Right cardiac atrium (tissue), 5 donors: ENCODE measurements around the gene CRIM1. TPM values are rescaled to one million over a fixed set of nuclear protein-coding genes. Genes with fewer than 3 reads are reported as not detected.
A peak's percentile ranks its signal among the peaks of the same experiment; 100 is the strongest.

Experiments used
- ATAC-seq, 2 donors: fragments of 200-7000 bp; cut with Tn5 transposase; one replicate each; pipeline versions ENCODE4 v1.8.0 to v1.9.1; 2020; ENCODE audit warnings: moderate library complexity in 2 of 2, mild to moderate bottlenecking in 1 of 2
- DNase-seq, 3 donors: peaks; one replicate each; pipeline ENCODE4 v3.0.0-alpha.2; 2020
- H3K27ac ChIP-seq: one replicate; pipeline ENCODE4 v1.5.1; 2013; ENCODE audit warnings: mild to moderate bottlenecking, low read length, control low read depth, moderate library complexity
- H3K27me3 ChIP-seq: one replicate; pipeline ENCODE4 v1.6.1; 2013; ENCODE audit not compliant: control insufficient read depth, insufficient read depth
- H3K4me1 ChIP-seq: one replicate; pipeline ENCODE4 v1.6.1; 2013; ENCODE audit warnings: low read length; ENCODE audit not compliant: control insufficient read depth, insufficient read depth
- H3K4me3 ChIP-seq: one replicate; pipeline ENCODE4 v1.5.1; 2013; ENCODE audit warnings: low read length, control low read depth
- H3K9me3 ChIP-seq: one replicate; pipeline ENCODE4 v1.6.1; 2013; ENCODE audit warnings: low read length; ENCODE audit not compliant: control insufficient read depth
- WGBS: extraction: QIAGEN DNeasy Blood & Tissue Kit; methylation state at CpG from one replicate; pipeline ENCODE4 v1.1.7; 2013; 5-methylcytosine and 5-hydroxymethylcytosine counted together
- intact Hi-C, 4 donors: fragments of 100-400 bp; cut with DNase I; formaldehyde crosslinking; loops; one replicate each; pipeline versions ENCODE4 v1.11.0 to v1.14.0; 2022 to 2023
- polyA plus RNA-seq: library from polyadenylated mRNA; stranded (reverse); fragments of 200-250 nt; gene quantifications from one replicate; pipeline ENCODE4 v1.2.3, GENCODE V29; 2013
- total RNA-seq, 4 donors: library from RNA; stranded (reverse); fragmentation: NEBNext Ultra II Directional; extraction: Animal tissue kit (Norgen Biotek cat#: 25700); gene quantifications; one replicate each; pipeline ENCODE4 v1.2.1, GENCODE V29; 2021
- donor health status: healthy with polysubstance abuse.
- donor health status: DM: no; HTN: yes; CAD: no.
- donor health status: DM: no; HTN: no; CAD: no.
- donor health status: DM: no; HTN: yes; CAD: no; lungs with severe emphysema.
- donor health status: DM: yes; HTN: yes; CAD: no.

CRIM1 gene
- total and polyA plus RNA-seq, 5 donors: 10.5 to 34.0 (median 27.7) TPM

GRCh38 chr2:36410681-36411080, 55.1 kb downstream of the CRIM1 start:
- Histone ChIP-seq H3K4me3 (no peak overlapping the region), H3K27ac (peak overlapping the region; percentile 86), H3K9me3 (no peaks in the 10 kb centered on the region), H3K27me3 (no peaks in the 10 kb centered on the region), H3K4me1 (peaks cover 8% of the 10 kb centered on the region)
- DNase-seq (no peak), ATAC-seq (no peak)
- intact Hi-C loops: loop anchor here in 1 of 4 donors (5.0 to 10.0 kb wide), 2 partner anchors 53 to 54 kb away; partner anchors contain the start of gene CRIM1
- WGBS: 51% methylated on average over 4 of the region's 4 CpGs

GRCh38 chr2:36411962-36412444, 56.4 kb downstream of the CRIM1 start:
- intact Hi-C loops: loop anchor here in 1 of 4 donors (5.0 to 10.0 kb wide), 2 partner anchors 53 to 55 kb away; partner anchors contain the start of gene CRIM1

DNA sequence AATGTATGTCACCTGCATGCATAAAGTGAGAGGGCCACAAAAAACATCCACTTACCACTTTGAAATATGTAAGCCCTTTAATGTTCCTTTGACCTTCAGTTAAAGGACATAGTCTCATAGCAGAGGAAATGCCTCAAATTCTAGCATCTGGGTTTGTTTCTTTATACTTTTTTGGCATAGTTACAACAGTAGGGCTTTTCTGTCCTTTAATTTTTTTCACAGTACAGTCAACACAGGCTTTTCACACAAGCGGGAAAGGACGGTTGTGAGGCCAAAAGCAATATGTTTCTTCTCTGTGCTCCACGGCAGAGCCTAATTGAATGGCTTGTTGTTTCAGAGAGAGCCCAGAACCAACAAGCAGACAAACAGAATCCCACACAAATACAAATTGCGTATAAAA, 57.6 kb downstream of the CRIM1 start:
- H3K27ac ChIP-seq: no peak overlapping the region
- DNase-seq (no peak), ATAC-seq (peak; percentile 53 to 59)
- intact Hi-C loops: loop anchor here in 1 of 4 donors (5.0 to 10.0 kb wide), 2 partner anchors 52 to 56 kb away; partner anchors contain the start of gene CRIM1
- WGBS: 41% methylated on average over 4 of the region's 4 CpGs
- H3K27me3 ChIP-seq: no peaks in the 10 kb centered on the region
- H3K4me1 ChIP-seq: peaks cover 12% of the 10 kb centered on the region
- H3K9me3 ChIP-seq: no peaks in the 10 kb centered on the region
- H3K4me3 ChIP-seq: no peak overlapping the region

More at GRCh38 chr2:36411962-36412444, 56.4 kb downstream of the CRIM1 start:
- WGBS: 53% methylated on average over 11 of the region's 11 CpGs
- Histone ChIP-seq H3K9me3 (no peaks in the 10 kb centered on the region), H3K27ac (peak overlapping the region; percentile 33), H3K4me1 (peaks cover 12% of the 10 kb centered on the region), H3K27me3 (no peaks in the 10 kb centered on the region), H3K4me3 (no peak overlapping the region)
- ATAC-seq (peak in 1 of 2 donors; percentile 72), DNase-seq (no peak)

DNA sequence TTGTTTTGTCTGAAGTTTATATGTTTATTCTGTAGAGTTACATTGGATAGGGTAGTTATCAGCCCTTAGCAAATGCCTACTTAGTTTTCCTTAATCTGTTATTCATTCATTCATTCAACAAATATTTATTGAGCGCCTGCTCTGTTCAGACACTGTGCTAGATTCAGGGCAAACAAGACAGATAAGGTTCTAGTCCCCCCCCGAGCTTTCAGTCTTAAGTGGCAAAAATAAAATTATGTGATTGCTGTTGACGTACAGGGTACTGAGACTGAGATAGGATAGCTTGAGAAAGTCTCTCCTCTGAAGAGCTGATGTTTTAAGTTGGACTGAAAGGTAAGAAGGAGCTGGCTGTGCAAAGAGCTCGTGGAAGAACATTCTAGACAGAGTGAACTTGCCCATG, 58.7 kb downstream of the CRIM1 start:
- 90% methylated on average over 4 of the region's 4 CpGs for WGBS
- intact Hi-C loops: loop anchor here in 1 of 4 donors (5.0 to 10.0 kb wide), 2 partner anchors 50 to 57 kb away; partner anchors contain the start of gene CRIM1
- ATAC-seq: no peak
- Histone ChIP-seq H3K4me3 (no peak overlapping the region), H3K9me3 (no peaks in the 10 kb centered on the region), H3K4me1 (peaks cover 12% of the 10 kb centered on the region), H3K27ac (no peak overlapping the region), H3K27me3 (no peaks in the 10 kb centered on the region)
- no peak for DNase-seq

GRCh38 chr2:36415381-36416022, 59.9 kb downstream of the CRIM1 start:
- H3K27ac ChIP-seq: no peak overlapping the region
- H3K4me1 ChIP-seq: peaks cover 15% of the 10 kb centered on the region
- no peak overlapping the region for H3K4me3 ChIP-seq
- DNase-seq (no peak), ATAC-seq (peak in 1 of 2 donors; percentile 12)
- H3K27me3 ChIP-seq: no peaks in the 10 kb centered on the region
- H3K9me3 ChIP-seq: no peaks in the 10 kb centered on the region
- 40% methylated on average over 6 of the region's 6 CpGs for WGBS
- intact Hi-C loops: loop anchor here in 2 of 4 donors (5.0 to 10.0 kb wide), 2 partner anchors 47 to 49 kb away; no protein-coding TSS in a partner anchor

DNA sequence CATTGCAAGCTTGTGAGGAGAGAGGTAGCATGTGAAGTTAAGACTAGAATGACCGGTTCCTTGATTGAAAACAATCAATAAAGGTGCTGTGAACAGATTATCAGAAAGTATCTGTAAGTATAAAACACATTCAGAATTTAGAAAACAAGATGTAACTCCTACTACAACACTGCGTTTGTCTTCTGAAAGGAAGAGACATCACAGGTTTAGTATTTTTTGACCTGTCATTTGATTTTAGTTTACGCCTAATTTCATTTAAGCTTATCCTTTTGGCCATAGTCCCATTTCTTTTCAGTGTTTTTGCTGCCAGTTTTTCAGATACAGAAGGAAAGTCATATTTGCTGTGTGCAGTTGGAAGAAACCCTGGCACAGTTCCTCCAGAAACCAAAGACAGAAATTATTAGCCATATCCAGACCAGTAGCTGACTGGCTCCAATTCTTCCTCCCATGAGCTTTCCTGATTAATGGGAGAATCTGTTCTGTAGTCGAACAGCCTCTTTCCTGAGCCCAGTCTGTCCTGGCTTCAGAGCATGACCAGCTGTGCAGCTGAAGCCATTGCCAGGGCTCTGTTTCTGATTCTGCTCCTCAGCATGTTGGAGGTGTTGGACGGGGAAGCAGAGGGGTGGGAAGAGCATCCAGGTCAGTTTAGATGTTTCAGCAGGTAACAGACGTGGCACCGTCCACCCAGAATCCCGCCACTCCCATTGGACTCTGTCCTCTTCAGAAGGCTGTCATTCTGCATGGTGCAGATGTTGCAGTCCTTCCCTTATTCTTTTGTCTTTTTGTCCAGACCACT, 61.0 kb downstream of the CRIM1 start:
- Histone ChIP-seq H3K9me3 (no peaks in the 10 kb centered on the region), H3K27me3 (no peaks in the 10 kb centered on the region), H3K27ac (no peak overlapping the region), H3K4me3 (no peak overlapping the region), H3K4me1 (peaks cover 15% of the 10 kb centered on the region)
- ATAC-seq (peak; percentile 57 to 88), DNase-seq (peak; percentile 50 to 79 (median 70))
- intact Hi-C loops: loop anchor here in 2 of 4 donors (5.0 to 10.0 kb wide), 2 partner anchors 46 to 48 kb away; no protein-coding TSS in a partner anchor
- 57% methylated on average over 8 of the region's 8 CpGs for WGBS

DNA sequence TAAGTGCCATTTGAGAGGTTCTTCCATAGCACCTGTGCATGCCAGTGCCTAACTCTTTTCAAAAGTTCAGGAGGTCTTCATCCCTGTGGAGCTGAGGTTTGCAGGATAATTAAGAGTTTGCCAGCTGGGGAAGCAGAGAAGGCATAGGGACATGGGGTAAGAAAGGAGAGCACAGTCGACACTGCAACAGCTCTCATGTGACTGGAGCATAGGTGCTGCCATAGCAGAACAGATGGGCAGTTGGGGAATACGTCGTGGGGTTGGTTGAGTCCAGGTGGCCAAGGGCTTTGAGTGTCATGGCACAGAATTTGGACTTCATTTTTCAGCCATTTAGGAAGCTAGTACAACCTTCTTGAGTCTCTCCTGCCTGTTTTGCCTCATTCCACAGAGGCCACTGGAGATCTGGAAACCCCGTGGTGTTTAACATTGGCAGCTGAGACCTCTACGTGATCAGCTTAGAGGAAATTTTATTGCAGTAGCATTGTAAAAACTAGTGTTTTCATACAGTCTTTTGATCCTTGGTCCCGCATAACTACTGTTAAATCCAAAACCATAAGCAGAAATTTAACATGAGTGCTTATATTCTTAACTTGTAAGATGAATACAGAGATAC, 65.1 kb downstream of the CRIM1 start:
- H3K4me1 ChIP-seq: peaks cover 8% of the 10 kb centered on the region
- ATAC-seq: no peak
- no peaks in the 10 kb centered on the region for H3K27me3 ChIP-seq
- H3K27ac ChIP-seq: no peak overlapping the region
- WGBS: 91% methylated on average over 6 of the region's 6 CpGs
- H3K9me3 ChIP-seq: no peaks in the 10 kb centered on the region
- H3K4me3 ChIP-seq: no peak overlapping the region
- intact Hi-C loops: no loop called here
- DNase-seq: no peak

DNA sequence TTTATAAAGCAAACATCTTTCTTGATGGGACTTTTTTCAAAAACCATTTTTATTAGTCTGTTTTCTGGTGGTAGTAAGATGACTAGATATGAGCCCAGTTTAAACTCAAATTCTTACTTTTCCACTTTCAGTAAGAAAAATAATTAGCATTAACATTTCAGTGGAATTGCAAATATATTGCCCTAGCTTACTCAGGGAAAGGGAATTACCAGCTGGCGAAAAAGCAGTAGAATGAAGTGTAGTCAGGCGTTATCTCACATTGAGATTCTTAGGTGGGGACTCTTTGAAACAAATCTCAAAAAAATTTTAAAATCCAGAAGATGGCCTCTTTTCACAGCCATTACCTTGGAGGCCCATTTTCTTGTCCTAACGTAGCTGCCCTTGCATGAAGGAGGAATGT, 65.8 kb downstream of the CRIM1 start:
- Histone ChIP-seq H3K4me3 (no peak overlapping the region), H3K4me1 (peaks cover 8% of the 10 kb centered on the region), H3K9me3 (no peaks in the 10 kb centered on the region), H3K27me3 (no peaks in the 10 kb centered on the region), H3K27ac (no peak overlapping the region)
- 96% methylated on average over 3 of the region's 3 CpGs for WGBS
- no peak for ATAC-seq
- intact Hi-C loops: no loop called here
- no peak for DNase-seq

- no peak overlapping the region for H3K27ac ChIP-seq
- intact Hi-C loops: no loop called here
Measured at GRCh38 chr2:36423172-36423571, 67.6 kb downstream of the CRIM1 start.

GRCh38 chr2:36423619-36424120, 68.1 kb downstream of the CRIM1 start:
- H3K27ac ChIP-seq: no peak overlapping the region
- DNase-seq: no peak
- H3K27me3 ChIP-seq: no peaks in the 10 kb centered on the region
- H3K4me3 ChIP-seq: no peak overlapping the region
- H3K9me3 ChIP-seq: no peaks in the 10 kb centered on the region
- peaks cover 5% of the 10 kb centered on the region for H3K4me1 ChIP-seq
- no peak for ATAC-seq
- WGBS: 95% methylated on average over 1 of the region's 1 CpG
- intact Hi-C loops: no loop called here

More at GRCh38 chr2:36423172-36423571, 67.6 kb downstream of the CRIM1 start:
- no peak for DNase-seq
- Histone ChIP-seq H3K4me3 (no peak overlapping the region), H3K4me1 (peaks cover 5% of the 10 kb centered on the region), H3K9me3 (no peaks in the 10 kb centered on the region), H3K27me3 (no peaks in the 10 kb centered on the region)
- ATAC-seq: no peak
- 95% methylated on average over 5 of the region's 5 CpGs for WGBS
